B cell (primary cell): ENCODE measurements around the gene TBC1D23. TPM values are rescaled to one million over a fixed set of nuclear protein-coding genes. Genes with fewer than 3 reads are reported as not detected.
"Not testable (repeated sequence)": the region's sequence is repeated elsewhere in the genome, so short reads cannot be mapped to it uniquely, and the experiment has no call there.

Experiments used
- ATAC-seq: fragments of 200-7000 bp; cut with Tn5 transposase; one replicate; pipeline ENCODE4 v1.10.0; 2021; ENCODE audit warnings: low read depth, mild to moderate bottlenecking, moderate number of reproducible peaks, moderate library complexity
- CTCF ChIA-PET: fragments of 350-600 bp; sonication (Branson Sonifier 250); formaldehyde crosslinking; loops from one replicate; lab custom pipeline; 2021; ENCODE audit warnings: antibody characterized with exemption, inconsistent platforms; lab: Charles Lee
- POLR2A ChIA-PET: fragments of 350-600 bp; sonication (Branson Sonifier 250); formaldehyde crosslinking; loops from one replicate; lab custom pipeline; 2021; ENCODE audit warnings: antibody characterized with exemption; lab: Charles Lee
- DNase-seq: peaks from one replicate; pipeline ENCODE4 v3.0.0; 2013
- H2AFZ ChIP-seq: 2 replicates; pipeline ENCODE4 v1.6.1; 2012; ENCODE audit warnings: mild to moderate bottlenecking, low read depth, low read length; ENCODE audit not compliant: insufficient read depth, poor library complexity, severe bottlenecking
- H3K27ac ChIP-seq, 2 donors: 1 replicate in 1 of 2; 2 replicates in 1 of 2; pipeline ENCODE4 v1.5.1; 2012 to 2013; ENCODE audit warnings: low read length in 2 of 2, mild to moderate bottlenecking in 2 of 2, moderate library complexity in 1 of 2
- H3K27me3 ChIP-seq, 4 experiments: fragments of 200-600 bp in 1 of 4; sonication (generic) in 1 of 4; replicated peaks in 1 of 4; 1 replicate in 2 of 4; 2 replicates in 2 of 4; pipeline versions ENCODE4 v1.6.1 to v1.7.0; 2013 to 2016; ENCODE audit warnings: low read length in 3 of 4, mild to moderate bottlenecking in 2 of 4, mixed read lengths in 1 of 4, moderate library complexity in 1 of 4; ENCODE audit not compliant: insufficient read depth in 4 of 4, control insufficient read depth in 3 of 4; ENCODE audit errors: control extremely low read depth in 1 of 4
- H3K36me3 ChIP-seq, 2 experiments: replicated peaks in 1 of 2; 1 replicate in 1 of 2; 2 replicates in 1 of 2; pipeline versions ENCODE4 v1.6.1 to v1.7.1; 2013; ENCODE audit warnings: low read length in 1 of 2; ENCODE audit not compliant: insufficient read depth in 2 of 2, control insufficient read depth in 1 of 2; ENCODE audit errors: control extremely low read depth in 1 of 2, extremely low read depth in 1 of 2
- H3K4me1 ChIP-seq, 2 donors: fragments of 200-600 bp in 1 of 2; sonication (generic) in 1 of 2; 1 replicate in 1 of 2; 2 replicates in 1 of 2; pipeline versions ENCODE4 v1.5.1 to v1.6.1; 2013 to 2017; ENCODE audit warnings: low read length in 2 of 2; ENCODE audit not compliant: control insufficient read depth in 2 of 2, insufficient read depth in 2 of 2
- H3K4me2 ChIP-seq: replicated peaks from 2 replicates; pipeline ENCODE3; 2012; ENCODE audit warnings: mild to moderate bottlenecking, low read depth, low read length; ENCODE audit not compliant: poor library complexity, severe bottlenecking
- H3K4me3 ChIP-seq, 5 experiments: fragments of 200-600 bp in 1 of 5; sonication (generic) in 1 of 5; 1 replicate in 3 of 5; 2 replicates in 2 of 5; pipeline versions ENCODE4 v1.5.1 to v1.7.0; 2011 to 2016; ENCODE audit warnings: low read length in 4 of 5, mild to moderate bottlenecking in 4 of 5, low read depth in 2 of 5, control low read depth in 1 of 5, moderate library complexity in 1 of 5; ENCODE audit not compliant: insufficient read depth in 1 of 5; ENCODE audit errors: control extremely low read depth in 1 of 5, extremely low read depth in 1 of 5
- H3K79me2 ChIP-seq: fragments of 200-600 bp; sonication (generic); one replicate; pipeline ENCODE4 v1.6.0; 2016; ENCODE audit warnings: low read length; ENCODE audit not compliant: control insufficient read depth, insufficient read depth
- H3K9ac ChIP-seq: fragments of 200-600 bp; sonication (generic); 2 replicates; pipeline ENCODE4 v1.6.1; 2017; ENCODE audit warnings: mild to moderate bottlenecking, low read length, moderate library complexity
- H3K9me3 ChIP-seq, 3 donors: one replicate each; pipeline versions ENCODE4 v1.6.1 to v1.7.1; 2013; ENCODE audit warnings: low read length in 2 of 3; ENCODE audit not compliant: control insufficient read depth in 2 of 3, insufficient read depth in 1 of 3; ENCODE audit errors: control extremely low read depth in 1 of 3
- H4K20me1 ChIP-seq: 2 replicates; pipeline ENCODE4 v1.6.0; 2012; ENCODE audit warnings: mild to moderate bottlenecking, low read length; ENCODE audit not compliant: insufficient read depth, control insufficient read depth, poor library complexity, severe bottlenecking
- H3K27ac Mint-ChIP-seq: one replicate; pipeline ENCODE4 v1.8.0; 2021; ENCODE audit warnings: mixed read lengths
- H3K27me3 Mint-ChIP-seq: one replicate; pipeline ENCODE4 v1.8.0; 2021; ENCODE audit warnings: mixed read lengths
- H3K4me1 Mint-ChIP-seq: one replicate; pipeline ENCODE4 v1.8.0; 2021; ENCODE audit warnings: mixed read lengths
- H3K4me3 Mint-ChIP-seq: one replicate; pipeline ENCODE4 v1.8.0; 2021; ENCODE audit warnings: mixed read lengths
- H3K9me3 Mint-ChIP-seq: one replicate; pipeline ENCODE4 v1.8.0; 2022; ENCODE audit warnings: mixed read lengths; ENCODE audit not compliant: insufficient read depth
- CTCF ChIP-seq: fragments of 200-600 bp; IDR thresholded peaks from one replicate; pipeline ENCODE4 v1.8.0; 2022; ENCODE audit warnings: antibody characterized with exemption, mild to moderate bottlenecking
- EZH2 ChIP-seq: IDR thresholded peaks from 2 replicates; pipeline ENCODE4 v1.6.1; 2012; ENCODE audit warnings: borderline replicate concordance, low read depth, mild to moderate bottlenecking, moderate library complexity, low read length; ENCODE audit not compliant: insufficient read depth, poor library complexity, severe bottlenecking
- WGBS: methylation state at CpG from one replicate; pipeline ENCODE4 v1.1.5; 2013; ENCODE audit warnings: missing lambda C conversion rate; ENCODE audit not compliant: insufficient coverage; 5-methylcytosine and 5-hydroxymethylcytosine counted together
- intact Hi-C: fragments of 100-400 bp; cut with micrococcal nuclease; formaldehyde crosslinking; loops from one replicate; pipeline ENCODE4 v1.10.0; 2022
- polyA plus RNA-seq: library from polyadenylated mRNA; depleted of rRNA; stranded (reverse); fragments of >200 nt; gene quantifications from 2 replicates; pipeline ENCODE4 v1.2.3, GENCODE V29; 2012
- total RNA-seq, 2 donors: library from RNA; stranded (reverse); fragments of 120-200 nt in 1 of 2; gene quantifications; 1 replicate in 1 of 2; 2 replicates in 1 of 2; pipeline versions ENCODE4 v1.2.3 to v1.2.4, GENCODE V29; 2013 to 2022

TBC1D23 gene
- total and polyA plus RNA-seq, 2 donors (not counting 1 experiment from before 2014, with no cell fraction given): 7.2 to 36.5 TPM

- peaks cover 76% of the 10 kb centered on the region for H3K79me2 ChIP-seq
- Mint-ChIP-seq H3K9me3 (no peaks in the 10 kb centered on the region), H3K27ac (no peak overlapping the region), H3K27me3 (no peaks in the 10 kb centered on the region), H3K4me3 (no peak overlapping the region), H3K4me1 (peaks cover 34% of the 10 kb centered on the region)
- H3K27ac ChIP-seq: no peak overlapping the region
- TF ChIP-seq EZH2: no peak
- no peak for TF ChIP-seq CTCF
- ChIA-PET POLR2A (no interaction called here), CTCF (interaction anchor here (1.0 kb wide), 1 partner anchor 439 kb away, joined by 3 read pairs; no protein-coding TSS in a partner anchor)
- intact Hi-C loops: no loop called here
- no peak for DNase-seq
- peaks cover 0 to 3% of the 10 kb centered on the region in 2 donors for H3K4me1 ChIP-seq
- H2AFZ ChIP-seq: no peak overlapping the region
- no peak for ATAC-seq
- peaks cover 47% of the 10 kb centered on the region for H4K20me1 ChIP-seq
- no peak overlapping the region for H3K9ac ChIP-seq
- no peak overlapping the region for H3K4me3 ChIP-seq
- H3K36me3 ChIP-seq: no peaks in the 10 kb centered on the region
- H3K27me3 ChIP-seq: no peaks in the 10 kb centered on the region
- H3K9me3 ChIP-seq: no peaks in the 10 kb centered on the region
- 93% methylated on average over 2 of the region's 2 CpGs for WGBS
- H3K4me2 ChIP-seq: no peak overlapping the region
Observed at GRCh38 chr3:100270215-100270583, 9.4 kb downstream of the TBC1D23 start.

- H3K9me3 ChIP-seq: no peaks in the 10 kb centered on the region
- no peak overlapping the region for H3K9ac ChIP-seq
- peaks cover 77% of the 10 kb centered on the region for H3K79me2 ChIP-seq
- H3K4me3 Mint-ChIP-seq: no peak overlapping the region
- no peak overlapping the region for H3K4me3 ChIP-seq
- no peak for TF ChIP-seq EZH2
- no peak for TF ChIP-seq CTCF
- H3K36me3 ChIP-seq: no peaks in the 10 kb centered on the region
- H3K27me3 ChIP-seq: no peaks in the 10 kb centered on the region
- POLR2A ChIA-PET: no interaction called here
- H3K9me3 Mint-ChIP-seq: no peaks in the 10 kb centered on the region
- CTCF ChIA-PET: no interaction called here
- H2AFZ ChIP-seq: no peak overlapping the region
- intact Hi-C loops: no loop called here
- no peak overlapping the region for H3K27ac ChIP-seq
- ATAC-seq (no peak), DNase-seq (no peak)
- no peak overlapping the region for H3K27ac Mint-ChIP-seq
- no peak overlapping the region for H3K4me2 ChIP-seq
- 100% methylated on average over 1 of the region's 1 CpG for WGBS
- H3K4me1 Mint-ChIP-seq: peaks cover 32% of the 10 kb centered on the region
- peaks cover 0 to 3% of the 10 kb centered on the region in 2 donors for H3K4me1 ChIP-seq
- H4K20me1 ChIP-seq: peaks cover 47% of the 10 kb centered on the region
- H3K27me3 Mint-ChIP-seq: no peaks in the 10 kb centered on the region
Observed at GRCh38 chr3:100271522-100271921, 10.7 kb downstream of the TBC1D23 start.

GRCh38 chr3:100272797-100273611 lies 12.2 kb downstream of the TBC1D23 start:
- H3K9me3 Mint-ChIP-seq, H3K4me3 ChIP-seq, POLR2A ChIA-PET, intact Hi-C loops, H2AFZ ChIP-seq, H3K36me3 ChIP-seq, H3K27me3 ChIP-seq, H3K27ac ChIP-seq, H3K9ac ChIP-seq, H3K27me3 Mint-ChIP-seq, H3K27ac Mint-ChIP-seq, DNase-seq, H3K4me3 Mint-ChIP-seq, H3K9me3 ChIP-seq, H3K4me1 ChIP-seq, ATAC-seq, CTCF ChIA-PET, H3K4me2 ChIP-seq: not testable (repeated sequence)
- Histone ChIP-seq H3K79me2 (peaks cover 66% of the 10 kb centered on the region), H4K20me1 (peaks cover 51% of the 10 kb centered on the region)
- WGBS: 98% methylated on average over 6 of the region's 13 CpGs
- peaks cover 29% of the 10 kb centered on the region for H3K4me1 Mint-ChIP-seq
